Fibroblast of mammary gland (primary cell): ENCODE data around the gene SHROOM4.

Experiments used
- DNase-seq: peaks from one replicate; pipeline ENCODE4 v3.0.0-alpha.2; 2010; ENCODE audit warnings: low read depth
- H3K4me3 ChIP-seq: 2 replicates; pipeline ENCODE4 v1.5.1; 2011; ENCODE audit warnings: low read depth, mild to moderate bottlenecking, low read length, moderate library complexity; ENCODE audit not compliant: control insufficient read depth
- CTCF ChIP-seq: conservative IDR thresholded peaks from 2 replicates; pipeline ENCODE4 v1.5.1; 2011; ENCODE audit warnings: low read depth, low read length, inconsistent platforms; ENCODE audit not compliant: control insufficient read depth, insufficient read depth

The SHROOM4 gene

DNA sequence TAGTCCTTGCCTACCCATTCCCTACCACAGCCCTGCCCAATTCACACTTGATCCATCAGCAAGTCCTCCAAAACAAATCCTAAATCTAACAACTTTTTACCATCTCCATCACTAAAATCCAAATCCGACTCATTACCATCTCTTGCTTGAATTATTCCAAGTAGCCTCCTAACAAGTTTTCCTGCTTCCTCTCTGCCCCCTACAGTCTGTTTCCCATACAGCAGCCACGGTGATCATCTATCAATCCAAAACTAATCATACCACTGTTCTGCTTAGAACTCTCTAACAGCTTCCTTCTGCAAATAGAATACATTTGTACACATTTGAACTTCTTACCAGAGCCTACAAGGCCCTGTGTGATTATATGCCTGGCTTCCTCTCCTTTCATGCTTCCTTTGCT is 133.0 kb downstream of the SHROOM4 start:
- DNase-seq, result no peak
- TF ChIP-seq CTCF, result peak; percentile 42
- no peak overlapping the region for H3K4me3 ChIP-seq

DNA sequence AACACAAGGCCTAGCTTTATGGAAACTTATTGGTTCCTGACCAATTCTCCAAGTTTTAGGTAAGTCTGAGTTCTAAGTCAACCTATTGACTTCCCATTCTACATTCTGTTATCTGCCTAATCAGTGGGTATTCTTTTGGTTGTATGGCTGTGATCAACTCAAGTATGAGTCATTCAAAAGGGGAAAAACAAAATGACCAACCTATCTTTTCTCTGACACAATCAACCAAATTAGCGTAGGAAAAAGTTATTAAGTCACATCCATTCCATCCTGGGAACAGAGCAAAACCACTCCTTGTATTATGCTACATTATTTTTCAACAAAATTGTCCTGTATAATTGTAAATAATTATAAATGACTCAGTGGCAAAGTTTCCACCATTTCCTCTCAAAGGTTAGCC is 136.2 kb downstream of the SHROOM4 start:
- DNase-seq, result no peak
- no peak for TF ChIP-seq CTCF
- H3K4me3 ChIP-seq, result no peak overlapping the region

DNA sequence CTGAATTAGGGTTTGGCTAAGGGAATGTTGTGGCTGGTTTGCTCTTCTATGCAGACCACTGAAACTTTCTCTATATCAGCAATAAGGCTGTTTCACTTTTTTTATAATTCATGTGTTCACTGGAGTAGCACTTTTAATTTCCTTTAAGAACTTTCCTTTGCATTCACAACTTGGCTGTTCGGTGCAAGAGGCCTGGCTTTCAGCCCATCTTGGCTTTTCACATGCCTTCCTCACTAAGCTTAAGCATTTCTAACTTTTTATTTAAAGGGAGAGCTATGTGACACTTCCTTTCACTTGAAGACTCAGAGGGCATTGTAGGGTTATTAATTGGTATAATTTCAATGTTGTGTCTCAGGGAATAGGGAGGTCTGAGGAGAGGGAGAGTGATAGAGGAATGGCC is 142.3 kb downstream of the SHROOM4 start:
- DNase-seq, result no peak
- no peak overlapping the region for H3K4me3 ChIP-seq
- TF ChIP-seq CTCF, result no peak

DNA sequence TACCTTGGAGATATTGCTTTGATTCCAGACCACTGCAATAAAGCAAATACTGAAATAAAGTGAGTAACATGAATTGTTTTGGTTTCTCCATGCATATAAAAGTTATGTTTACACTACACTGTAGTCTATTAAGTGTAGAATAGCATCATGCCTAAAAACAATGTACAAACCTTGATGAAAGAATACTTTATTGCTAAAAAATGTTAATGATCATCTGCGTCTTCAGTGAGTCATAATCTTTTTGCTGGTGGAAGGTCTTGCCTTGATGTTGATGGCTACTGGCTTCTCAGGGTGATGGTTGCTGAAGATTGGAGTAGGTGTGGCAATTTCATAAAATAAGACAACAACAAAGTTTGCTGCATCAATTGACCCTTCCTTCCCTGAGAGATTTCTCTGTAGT is 145.1 kb downstream of the SHROOM4 start:
- no peak for DNase-seq
- no peak overlapping the region for H3K4me3 ChIP-seq
- TF ChIP-seq CTCF, result no peak

- TF ChIP-seq CTCF, result no peak
- no peak for DNase-seq
- H3K4me3 ChIP-seq, result no peak overlapping the region
These were observed 165.8 kb downstream of the SHROOM4 start for GRCh38 chrX:50648156-50648555.

GRCh38 chrX:50644496-50644895 is 169.5 kb downstream of the SHROOM4 start:
- H3K4me3 ChIP-seq, result no peak overlapping the region
- no peak for TF ChIP-seq CTCF
- DNase-seq, result no peak

- no peak for DNase-seq
- H3K4me3 ChIP-seq, result no peak overlapping the region
- no peak for TF ChIP-seq CTCF
These were observed 170.4 kb downstream of the SHROOM4 start for GRCh38 chrX:50643525-50644137.
